B cell (primary cell): ENCODE results near the gene TRIP10.

ENCODE experiments used
- EZH2 ChIP-seq: IDR thresholded peaks from 2 replicates; pipeline ENCODE4 v1.6.1; 2012; ENCODE audit warnings: borderline replicate concordance, low read depth, mild to moderate bottlenecking, moderate library complexity, low read length; ENCODE audit not compliant: insufficient read depth, poor library complexity, severe bottlenecking
- TF ChIP-seq, protein P1 (sequence below): fragments of 200-600 bp; IDR thresholded peaks from one replicate; pipeline ENCODE4 v1.8.0; 2022; ENCODE audit warnings: antibody characterized with exemption, mild to moderate bottlenecking

DNA sequence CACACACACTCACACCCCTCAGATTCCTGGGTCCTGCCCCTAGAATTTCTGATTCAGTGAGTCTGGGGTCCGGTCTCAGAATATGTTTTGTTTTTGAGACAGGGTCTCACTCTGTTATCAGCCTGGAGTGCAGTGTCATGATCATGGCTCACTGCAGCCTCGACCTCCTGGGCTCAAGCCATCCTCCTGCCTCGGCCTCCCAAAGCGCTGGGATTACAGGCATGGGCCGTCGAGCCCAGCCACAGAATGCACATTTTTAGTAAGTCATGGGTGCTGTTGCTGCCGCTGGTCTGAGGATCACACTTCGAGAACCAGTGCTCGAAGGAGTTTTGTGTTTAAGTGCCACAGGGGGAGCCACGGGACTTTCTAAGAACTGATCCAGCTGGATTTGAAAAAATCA lies 47.5 kb upstream of the TRIP10 start:
- TF ChIP-seq, protein P1, sequence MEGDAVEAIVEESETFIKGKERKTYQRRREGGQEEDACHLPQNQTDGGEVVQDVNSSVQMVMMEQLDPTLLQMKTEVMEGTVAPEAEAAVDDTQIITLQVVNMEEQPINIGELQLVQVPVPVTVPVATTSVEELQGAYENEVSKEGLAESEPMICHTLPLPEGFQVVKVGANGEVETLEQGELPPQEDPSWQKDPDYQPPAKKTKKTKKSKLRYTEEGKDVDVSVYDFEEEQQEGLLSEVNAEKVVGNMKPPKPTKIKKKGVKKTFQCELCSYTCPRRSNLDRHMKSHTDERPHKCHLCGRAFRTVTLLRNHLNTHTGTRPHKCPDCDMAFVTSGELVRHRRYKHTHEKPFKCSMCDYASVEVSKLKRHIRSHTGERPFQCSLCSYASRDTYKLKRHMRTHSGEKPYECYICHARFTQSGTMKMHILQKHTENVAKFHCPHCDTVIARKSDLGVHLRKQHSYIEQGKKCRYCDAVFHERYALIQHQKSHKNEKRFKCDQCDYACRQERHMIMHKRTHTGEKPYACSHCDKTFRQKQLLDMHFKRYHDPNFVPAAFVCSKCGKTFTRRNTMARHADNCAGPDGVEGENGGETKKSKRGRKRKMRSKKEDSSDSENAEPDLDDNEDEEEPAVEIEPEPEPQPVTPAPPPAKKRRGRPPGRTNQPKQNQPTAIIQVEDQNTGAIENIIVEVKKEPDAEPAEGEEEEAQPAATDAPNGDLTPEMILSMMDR = no peak
- no peak for TF ChIP-seq EZH2
